Sciatic nerve (tissue), 2 donors: Measurements from ENCODE around the gene STOML2. TPM values are rescaled to one million over a fixed set of nuclear protein-coding genes. Genes with fewer than 3 reads are reported as not detected.
A peak's percentile ranks its signal among the peaks of the same experiment; 100 is the strongest.

Source experiments
- ATAC-seq: fragments of 200-7000 bp; cut with Tn5 transposase; one replicate; pipeline ENCODE4 v1.9.1; 2020; ENCODE audit warnings: mild to moderate bottlenecking, moderate library complexity
- DNase-seq: peaks from one replicate; pipeline ENCODE4 v3.0.0-alpha.2; 2020; ENCODE audit warnings: low spot score
- intact Hi-C: fragments of 100-400 bp; cut with DNase I; formaldehyde crosslinking; loops from one replicate; pipeline ENCODE4 v1.14.2; 2022
- total RNA-seq: library from RNA; stranded (reverse); fragmentation: NEBNext Ultra II Directional; extraction: Animal tissue kit (Norgen Biotek cat#: 25700); gene quantifications from one replicate; pipeline ENCODE4 v1.2.1, GENCODE V29; 2021
- donor health status: DM: no; HTN: no; CAD: no.
- donor health status: DM: no; HTN: no; CAD: no.

The STOML2 gene
- total RNA-seq, 1 donor from 2014 or later = 48.5 TPM

GRCh38 chr9:35078066-35078465 is 24.9 kb downstream of the STOML2 start:
- intact Hi-C loops = loop anchor here (10.0 kb wide), 1 partner anchor 83 kb away; no protein-coding TSS in a partner anchor
- DNase-seq (no peak), ATAC-seq (no peak)

GRCh38 chr9:35076848-35077247 is 26.1 kb downstream of the STOML2 start:
- ATAC-seq (no peak), DNase-seq (no peak)
- intact Hi-C loops = loop anchor here (10.0 kb wide), 1 partner anchor 82 kb away; no protein-coding TSS in a partner anchor

- DNase-seq = no peak
- ATAC-seq = no peak
- intact Hi-C loops = loop anchor here (10.0 kb wide), 1 partner anchor 81 kb away; no protein-coding TSS in a partner anchor
Observed at GRCh38 chr9:35075358-35075757, 27.6 kb downstream of the STOML2 start.

- intact Hi-C loops = loop anchor here (10.0 kb wide), 1 partner anchor 80 kb away; no protein-coding TSS in a partner anchor
- ATAC-seq = no peak
- DNase-seq = no peak
Observed at GRCh38 chr9:35074791-35075190, 28.1 kb downstream of the STOML2 start.

GRCh38 chr9:35074141-35074540 is 28.8 kb downstream of the STOML2 start:
- intact Hi-C loops = loop anchor here (10.0 kb wide), 1 partner anchor 79 kb away; no protein-coding TSS in a partner anchor
- no peak for ATAC-seq
- no peak for DNase-seq

GRCh38 chr9:35073279-35073612 is 29.7 kb downstream of the STOML2 start:
- no peak for DNase-seq
- intact Hi-C loops = loop anchor here (10.0 kb wide), 1 partner anchor 78 kb away; no protein-coding TSS in a partner anchor
- ATAC-seq = no peak

GRCh38 chr9:35072461-35073278 is 30.3 kb downstream of the STOML2 start, which contains the start of gene VCP:
TSS of gene VCP (minus strand) at chr9:35072625. CDS start at chr9:35072353, 272 bp downstream.
- DNase-seq (peak; percentile 98), ATAC-seq (peak; percentile 99)
- intact Hi-C loops = loop anchor here (10.0 kb wide), 1 partner anchor 78 kb away; no protein-coding TSS in a partner anchor

GRCh38 chr9:35071814-35072460 is 31.0 kb downstream of the STOML2 start:
- intact Hi-C loops = loop anchor here (10.0 kb wide), 1 partner anchor 77 kb away; no protein-coding TSS in a partner anchor
- DNase-seq (peak; percentile 88), ATAC-seq (peak; percentile 70)

- intact Hi-C loops = loop anchor here (10.0 kb wide), 1 partner anchor 76 kb away; no protein-coding TSS in a partner anchor
Observed at GRCh38 chr9:35070823-35071813, 31.8 kb downstream of the STOML2 start.

GRCh38 chr9:35069020-35069419 is 33.9 kb downstream of the STOML2 start:
- no peak for ATAC-seq
- intact Hi-C loops = no loop called here
- DNase-seq = no peak

More at GRCh38 chr9:35070823-35071813, 31.8 kb downstream of the STOML2 start:
- no peak for ATAC-seq
- no peak for DNase-seq

GRCh38 chr9:35067056-35067455 is 35.9 kb downstream of the STOML2 start:
- ATAC-seq = no peak
- intact Hi-C loops = no loop called here
- DNase-seq = no peak

- no peak for ATAC-seq
- intact Hi-C loops = no loop called here
- no peak for DNase-seq
Observed at GRCh38 chr9:35060548-35061207, 42.3 kb downstream of the STOML2 start.

- ATAC-seq = no peak
- no peak for DNase-seq
- intact Hi-C loops = no loop called here
Observed at GRCh38 chr9:35059438-35059837, 43.5 kb downstream of the STOML2 start.

- DNase-seq = no peak
- ATAC-seq = no peak
- intact Hi-C loops = no loop called here
Observed at GRCh38 chr9:35057271-35057620, 45.7 kb downstream of the STOML2 start.

GRCh38 chr9:35056571-35057270 is 46.2 kb downstream of the STOML2 start:
- intact Hi-C loops = no loop called here
- peak; percentile 20 for ATAC-seq
- DNase-seq = no peak

- intact Hi-C loops = no loop called here
- ATAC-seq = no peak
- no peak for DNase-seq
Observed at GRCh38 chr9:35054871-35055644, 47.9 kb downstream of the STOML2 start.
